NCI-H1930 (cell line): ENCODE measurements around the gene CHST3.

Source experiments
- DNase-seq, 2 experiments: peaks; one replicate each; lab custom pipeline; 2025; lab: John Stamatoyannopoulos, UW

CHST3 gene

GRCh38 chr10:71989661-71990454, 25.7 kb downstream of the CHST3 start:
- DNase-seq: no peak

- DNase-seq: no peak
These were observed 26.6 kb downstream of the CHST3 start for GRCh38 chr10:71990706-71991269.

GRCh38 chr10:71995449-71995848, 31.3 kb downstream of the CHST3 start:
- DNase-seq: no peak

GRCh38 chr10:71995887-71996575, 31.8 kb downstream of the CHST3 start:
- no peak for DNase-seq

- DNase-seq: no peak
These were observed 32.6 kb downstream of the CHST3 start for GRCh38 chr10:71996592-71997371.

GRCh38 chr10:71998119-71998839, 34.1 kb downstream of the CHST3 start:
- DNase-seq: no peak

- no peak for DNase-seq
These were observed 34.6 kb downstream of the CHST3 start for GRCh38 chr10:71998840-71999194.

GRCh38 chr10:71999360-72000072, 35.3 kb downstream of the CHST3 start:
- no peak for DNase-seq

GRCh38 chr10:72000073-72001032, 36.2 kb downstream of the CHST3 start:
- no peak for DNase-seq

- no peak for DNase-seq
These were observed 36.8 kb downstream of the CHST3 start for GRCh38 chr10:72001033-72001395.

- DNase-seq: no peak
These were observed 38.4 kb downstream of the CHST3 start for GRCh38 chr10:72002354-72003295.

GRCh38 chr10:72006026-72006425, 41.8 kb downstream of the CHST3 start:
- DNase-seq: no peak

GRCh38 chr10:72007246-72007892, 43.2 kb downstream of the CHST3 start:
- DNase-seq: no peak

GRCh38 chr10:72008096-72008981, 44.1 kb downstream of the CHST3 start:
- DNase-seq: no peak

GRCh38 chr10:72009051-72009424, 44.8 kb downstream of the CHST3 start:
- DNase-seq: no peak

- DNase-seq: no peak
These were observed 45.4 kb downstream of the CHST3 start for GRCh38 chr10:72009425-72010081.
